Loucy (cell line): ENCODE measurements around the gene ANKS4B.

Experiments used
- H2AFZ ChIP-seq: fragments of 200-600 bp; sonication (generic); 2 replicates; pipeline ENCODE4 v1.6.0; 2016; ENCODE audit warnings: antibody characterized with exemption, mild to moderate bottlenecking, low read length, moderate library complexity
- H3F3A ChIP-seq: fragments of 200-600 bp; 2 replicates; pipeline ENCODE4 v1.6.0; 2016; ENCODE audit warnings: antibody characterized with exemption, low read depth, mild to moderate bottlenecking
- H3K27me3 ChIP-seq: fragments of 200-600 bp; sonication (generic); 2 replicates; pipeline ENCODE4 v1.6.1; 2014; ENCODE audit warnings: low read length, mild to moderate bottlenecking; ENCODE audit not compliant: insufficient read depth, poor library complexity, severe bottlenecking
- H3K36me3 ChIP-seq: fragments of 200-600 bp; sonication (generic); 2 replicates; pipeline ENCODE4 v1.6.1; 2016; ENCODE audit warnings: low read length; ENCODE audit not compliant: insufficient read depth
- H3K4me1 ChIP-seq: fragments of 200-600 bp; sonication (generic); 2 replicates; pipeline ENCODE4 v1.5.1; 2014; ENCODE audit warnings: low read length, mild to moderate bottlenecking; ENCODE audit not compliant: insufficient read depth, poor library complexity, severe bottlenecking
- H3K4me2 ChIP-seq: fragments of 200-600 bp; sonication (generic); 2 replicates; pipeline ENCODE4 v1.6.0; 2014; ENCODE audit warnings: antibody characterized with exemption, low read length, low read depth, mild to moderate bottlenecking; ENCODE audit not compliant: poor library complexity, severe bottlenecking
- H3K4me3 ChIP-seq: fragments of 200-600 bp; sonication (generic); 2 replicates; pipeline ENCODE4 v1.5.1; 2014; ENCODE audit warnings: low read length, mild to moderate bottlenecking, mixed read lengths; ENCODE audit not compliant: poor library complexity, severe bottlenecking
- H3K79me2 ChIP-seq: fragments of 200-600 bp; sonication (generic); 2 replicates; pipeline ENCODE4 v1.6.1; 2014; ENCODE audit warnings: low read length; ENCODE audit not compliant: insufficient read depth
- H3K9ac ChIP-seq: fragments of 200-600 bp; sonication (generic); 2 replicates; pipeline ENCODE4 v1.6.0; 2014; ENCODE audit warnings: mild to moderate bottlenecking, low read depth, low read length, moderate library complexity; ENCODE audit not compliant: poor library complexity, severe bottlenecking
- H3K9me2 ChIP-seq: fragments of 200-600 bp; sonication (generic); replicated peaks from 2 replicates; pipeline ENCODE4 v1.6.1; 2016; ENCODE audit warnings: low read depth, low read length, mixed read lengths
- H3K9me3 ChIP-seq: fragments of 200-600 bp; sonication (generic); 2 replicates; pipeline ENCODE4 v1.6.1; 2014; ENCODE audit warnings: mild to moderate bottlenecking, antibody characterized with exemption, low read length, low read depth; ENCODE audit not compliant: insufficient read depth
- H4K20me1 ChIP-seq: fragments of 200-600 bp; sonication (generic); 2 replicates; pipeline ENCODE4 v1.6.0; 2014; ENCODE audit warnings: antibody characterized with exemption, low read length, mild to moderate bottlenecking; ENCODE audit not compliant: insufficient read depth, poor library complexity, severe bottlenecking
- CTCF ChIP-seq: fragments of 200-600 bp; sonication (generic); conservative IDR thresholded peaks from 2 replicates; pipeline ENCODE4 v1.5.1; 2014; ENCODE audit warnings: mild to moderate bottlenecking, antibody characterized with exemption, low read length
- EZH2phosphoT487 ChIP-seq: fragments of 200-600 bp; IDR thresholded peaks from 2 replicates; pipeline ENCODE4 v1.6.1; 2018; ENCODE audit warnings: antibody characterized with exemption, mild to moderate bottlenecking, moderate library complexity, borderline replicate concordance

Gene ANKS4B

GRCh38 chr16:21199607-21200218, 33.8 kb upstream of the ANKS4B start:
- no peaks in the 10 kb centered on the region for H3K79me2 ChIP-seq
- no peak overlapping the region for H3K4me3 ChIP-seq
- H4K20me1 ChIP-seq: no peaks in the 10 kb centered on the region
- H3K4me1 ChIP-seq: no peaks in the 10 kb centered on the region
- no peaks in the 10 kb centered on the region for H3K27me3 ChIP-seq
- H3K9ac ChIP-seq: no peak overlapping the region
- no peak overlapping the region for H3K4me2 ChIP-seq
- H3F3A ChIP-seq: no peaks in the 10 kb centered on the region
- no peaks in the 10 kb centered on the region for H3K9me3 ChIP-seq
- H2AFZ ChIP-seq: no peak overlapping the region
- no peaks in the 10 kb centered on the region for H3K36me3 ChIP-seq
- TF ChIP-seq EZH2phosphoT487 (no peak), CTCF (no peak)
- no peaks in the 10 kb centered on the region for H3K9me2 ChIP-seq

- H2AFZ ChIP-seq: no peak overlapping the region
- H3F3A ChIP-seq: no peaks in the 10 kb centered on the region
- no peak overlapping the region for H3K4me3 ChIP-seq
- no peaks in the 10 kb centered on the region for H3K36me3 ChIP-seq
- no peaks in the 10 kb centered on the region for H3K27me3 ChIP-seq
- no peaks in the 10 kb centered on the region for H3K9me3 ChIP-seq
- no peaks in the 10 kb centered on the region for H3K79me2 ChIP-seq
- no peaks in the 10 kb centered on the region for H3K9me2 ChIP-seq
- H4K20me1 ChIP-seq: no peaks in the 10 kb centered on the region
- TF ChIP-seq EZH2phosphoT487 (no peak), CTCF (no peak)
- H3K4me2 ChIP-seq: no peak overlapping the region
- no peaks in the 10 kb centered on the region for H3K4me1 ChIP-seq
- H3K9ac ChIP-seq: no peak overlapping the region
Measured at GRCh38 chr16:21203155-21203797, 30.2 kb upstream of the ANKS4B start.

GRCh38 chr16:21205303-21205702, 28.2 kb upstream of the ANKS4B start:
- Histone ChIP-seq H4K20me1 (no peaks in the 10 kb centered on the region), H3K79me2 (no peaks in the 10 kb centered on the region), H3K36me3 (no peaks in the 10 kb centered on the region), H3K9me2 (no peaks in the 10 kb centered on the region), H3K9ac (no peak overlapping the region), H3K4me3 (no peak overlapping the region), H3K4me2 (no peak overlapping the region), H3K4me1 (no peaks in the 10 kb centered on the region), H3K9me3 (no peaks in the 10 kb centered on the region), H3K27me3 (no peaks in the 10 kb centered on the region), H2AFZ (no peak overlapping the region), H3F3A (no peaks in the 10 kb centered on the region)
- TF ChIP-seq EZH2phosphoT487: no peak
- no peak for TF ChIP-seq CTCF
